WTC11 (cell line): Measurements from ENCODE around the gene C1orf56. TPM values are rescaled to one million over a fixed set of nuclear protein-coding genes. Genes with fewer than 3 reads are reported as not detected.

Experiments
- ATAC-seq: fragments of 200-7000 bp; cut with Tn5 transposase; 2 replicates; pipeline ENCODE4 v1.10.0; 2021; ENCODE audit warnings: mild to moderate bottlenecking, moderate library complexity
- CTCF ChIA-PET: fragments of 300-600 bp; sonication (Branson Sonifier 250); formaldehyde crosslinking; loops from one replicate; lab custom pipeline; 2021; ENCODE audit warnings: antibody characterized with exemption; lab: Charles Lee
- POLR2A ChIA-PET: fragments of 350-600 bp; sonication (Branson Sonifier 250); formaldehyde crosslinking; loops from one replicate; lab custom pipeline; 2021; ENCODE audit warnings: antibody characterized with exemption; lab: Charles Lee
- DNase-seq: peaks from one replicate; pipeline ENCODE4 v3.0.0; 2021; ENCODE audit warnings: low spot score
- H3K27ac Mint-ChIP-seq: 2 replicates; pipeline ENCODE4 v1.8.0; 2021; ENCODE audit warnings: mixed read lengths
- H3K27me3 Mint-ChIP-seq: 2 replicates; pipeline ENCODE4 v1.8.0; 2021; ENCODE audit warnings: low read depth, mild to moderate bottlenecking, moderate library complexity, mixed read lengths
- H3K36me3 Mint-ChIP-seq: 2 replicates; pipeline ENCODE4 v1.8.0; 2021; ENCODE audit warnings: mixed read lengths
- H3K4me1 Mint-ChIP-seq: 2 replicates; pipeline ENCODE4 v1.8.0; 2022; ENCODE audit warnings: mixed read lengths
- H3K4me3 Mint-ChIP-seq: 2 replicates; pipeline ENCODE4 v1.8.0; 2021; ENCODE audit warnings: mild to moderate bottlenecking, moderate library complexity, mixed read lengths
- H3K9me3 Mint-ChIP-seq: 2 replicates; pipeline ENCODE4 v1.8.0; 2021; ENCODE audit warnings: mixed read lengths
- ATF2 ChIP-seq: sonication (generic); formaldehyde crosslinking; IDR thresholded peaks from 2 replicates; pipeline ENCODE4 v1.8.1; 2022; ENCODE audit warnings: low read depth, missing genetic modification reagents, borderline replicate concordance
- CBFB ChIP-seq: sonication (generic); formaldehyde crosslinking; IDR thresholded peaks from 2 replicates; pipeline ENCODE4 v1.8.1; 2022; ENCODE audit warnings: mild to moderate bottlenecking, low read depth, missing genetic modification reagents
- CTCF ChIP-seq: fragments of 200-600 bp; IDR thresholded peaks from 2 replicates; pipeline ENCODE4 v1.8.0; 2022; ENCODE audit warnings: antibody characterized with exemption
- FOXK1 ChIP-seq: sonication (generic); formaldehyde crosslinking; IDR thresholded peaks from 2 replicates; pipeline ENCODE4 v1.8.0; 2022; ENCODE audit warnings: mild to moderate bottlenecking, moderate library complexity, missing genetic modification reagents
- IRF2 ChIP-seq: sonication (generic); formaldehyde crosslinking; IDR thresholded peaks from 2 replicates; pipeline ENCODE4 v1.8.0; 2022; ENCODE audit warnings: low read depth, missing genetic modification reagents, borderline replicate concordance
- JAZF1 ChIP-seq: fragments of 250-450 bp; sonication (Bioruptor Pico); IDR thresholded peaks from 2 replicates; pipeline ENCODE4 v1.9.0; 2021; ENCODE audit warnings: moderate library complexity, mild to moderate bottlenecking, inconsistent platforms
- JUN ChIP-seq: sonication (generic); formaldehyde crosslinking; IDR thresholded peaks from 2 replicates; pipeline ENCODE4 v1.8.0; 2023; ENCODE audit warnings: mild to moderate bottlenecking, missing genetic modification reagents
- KAT7 ChIP-seq: sonication (generic); formaldehyde crosslinking; IDR thresholded peaks from 2 replicates; pipeline ENCODE4 v1.8.1; 2023; ENCODE audit warnings: missing genetic modification reagents, mild to moderate bottlenecking, borderline replicate concordance
- MXD4 ChIP-seq: fragments of 250-450 bp; sonication (Bioruptor Pico); IDR thresholded peaks from 2 replicates; pipeline ENCODE4 v1.8.0; 2021; ENCODE audit warnings: mild to moderate bottlenecking, moderate library complexity, borderline replicate concordance
- NR1H2 ChIP-seq: sonication (generic); formaldehyde crosslinking; IDR thresholded peaks from 2 replicates; pipeline ENCODE4 v1.9.0; 2021; ENCODE audit warnings: mild to moderate bottlenecking, moderate library complexity, missing genetic modification reagents
- NR2C2 ChIP-seq: sonication (generic); formaldehyde crosslinking; IDR thresholded peaks from 2 replicates; pipeline ENCODE4 v1.8.0; 2022; ENCODE audit warnings: mild to moderate bottlenecking, missing genetic modification reagents
- NR3C1 ChIP-seq: sonication (generic); formaldehyde crosslinking; conservative IDR thresholded peaks from 2 replicates; pipeline ENCODE4 v1.8.1; 2023; ENCODE audit warnings: low read depth, mild to moderate bottlenecking, missing genetic modification reagents
- OVOL2 ChIP-seq: fragments of 250-450 bp; sonication (Bioruptor Pico); IDR thresholded peaks from 2 replicates; pipeline ENCODE4 v1.9.0; 2021; ENCODE audit warnings: mild to moderate bottlenecking, borderline replicate concordance
- USF2 ChIP-seq: sonication (generic); formaldehyde crosslinking; IDR thresholded peaks from 2 replicates; pipeline ENCODE4 v1.8.1; 2023; ENCODE audit warnings: mild to moderate bottlenecking, missing genetic modification reagents, moderate library complexity
- ZNF317 ChIP-seq: sonication (generic); formaldehyde crosslinking; IDR thresholded peaks from 2 replicates; pipeline ENCODE4 v1.8.1; 2023; ENCODE audit warnings: low read depth, mild to moderate bottlenecking, moderate library complexity, missing genetic modification reagents, borderline replicate concordance
- ZNF423 ChIP-seq: fragments of 250-450 bp; sonication (Bioruptor Pico); IDR thresholded peaks from 2 replicates; pipeline ENCODE4 v2.1.2; 2022; ENCODE audit warnings: mild to moderate bottlenecking, moderate library complexity
- ZNF671 ChIP-seq: fragments of 250-450 bp; sonication (Bioruptor Pico); IDR thresholded peaks from 2 replicates; pipeline ENCODE4 v1.8.0; 2021; ENCODE audit warnings: mild to moderate bottlenecking
- total RNA-seq: library from RNA; stranded (reverse); gene quantifications from 3 replicates; pipeline ENCODE4 v1.2.3, GENCODE V29; 2021
- TF ChIP-seq, protein P1 (sequence below): sonication (generic); formaldehyde crosslinking; IDR thresholded peaks from 2 replicates; pipeline ENCODE4 v1.8.0; 2022; ENCODE audit warnings: missing genetic modification reagents
- TF ChIP-seq, protein P2 (sequence below): sonication (generic); formaldehyde crosslinking; IDR thresholded peaks from 2 replicates; pipeline ENCODE4 v1.8.0; 2022; ENCODE audit warnings: mild to moderate bottlenecking, missing genetic modification reagents

Gene C1orf56
- total RNA-seq, 1 experiment from 2014 or later, result 2.9 TPM

DNA sequence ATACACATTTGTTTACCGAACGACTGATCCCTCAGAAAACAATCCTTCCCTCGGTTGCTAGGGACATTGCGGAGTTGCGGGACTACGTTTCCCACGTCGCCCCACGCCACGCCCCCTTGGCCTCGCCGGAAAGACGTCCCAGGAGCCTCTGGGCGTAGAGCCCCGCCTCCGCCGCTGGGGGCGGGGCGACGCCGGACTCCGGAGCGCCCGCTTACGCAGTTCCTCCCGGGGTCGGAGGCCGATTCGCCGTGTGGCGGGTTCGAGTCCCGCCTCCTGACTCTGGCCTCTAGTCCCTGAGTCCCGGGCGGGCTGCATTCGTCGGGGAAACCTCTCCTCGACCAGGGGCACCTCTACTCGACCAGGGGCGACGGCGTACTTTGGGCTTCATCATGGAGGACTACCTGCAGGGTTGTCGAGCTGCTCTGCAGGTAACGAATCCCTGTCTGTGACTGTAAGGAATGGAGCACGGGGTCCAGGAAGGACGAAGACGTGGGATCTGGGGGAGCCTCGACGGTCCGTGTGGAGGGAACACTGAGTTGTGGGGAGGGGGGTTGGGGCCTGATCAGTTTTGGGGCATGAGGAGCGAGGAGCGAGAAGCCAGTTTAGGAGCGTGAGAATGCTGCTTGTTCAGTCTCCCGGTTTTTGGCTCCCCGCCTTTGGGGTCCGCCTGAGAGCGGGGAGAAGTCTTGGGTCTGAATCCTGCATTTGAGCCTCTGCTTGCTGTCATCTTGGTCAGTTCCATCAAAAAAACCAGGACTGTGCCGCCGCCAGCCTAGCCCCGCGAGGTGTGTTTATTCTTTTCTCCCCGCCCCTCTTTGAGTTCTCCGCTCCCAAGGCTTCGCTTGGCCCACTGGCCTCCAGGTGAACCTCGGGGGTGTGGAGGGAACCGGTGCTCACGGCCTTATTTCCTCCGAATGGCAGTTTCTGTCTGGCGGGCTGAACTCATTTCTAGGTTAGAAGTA lies 39.0 kb upstream of the C1orf56 start, which contains the start of gene PRUNE1 (continued):
- TF ChIP-seq CTCF (no peak), KAT7 (peak; percentile 82; the same call in 1 of the 2 replicates), MXD4 (CRISPR knock-in tag) (no peak)
- TF ChIP-seq, all 79 proteins: peak for 13

DNA sequence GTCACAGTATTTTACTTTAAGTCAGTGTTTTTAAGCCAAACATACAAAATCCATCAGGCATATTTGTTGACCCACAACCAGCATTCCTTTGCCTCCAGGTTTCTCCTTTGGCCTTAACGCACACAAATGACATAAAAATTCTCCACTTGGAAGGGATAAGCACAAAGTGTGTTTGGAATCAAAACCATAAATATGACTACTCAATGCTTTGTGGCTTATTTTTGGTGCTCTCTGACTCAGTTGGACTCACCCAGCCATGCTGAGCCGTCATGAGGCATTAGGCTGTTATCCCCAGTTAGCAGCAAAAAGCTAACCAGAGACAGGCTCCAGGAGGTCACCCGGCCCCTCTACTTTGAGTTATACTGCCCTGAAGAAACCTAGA lies 38.4 kb upstream of the C1orf56 start:
- no peak for TF ChIP-seq CTCF
- TF ChIP-seq, protein P1, sequence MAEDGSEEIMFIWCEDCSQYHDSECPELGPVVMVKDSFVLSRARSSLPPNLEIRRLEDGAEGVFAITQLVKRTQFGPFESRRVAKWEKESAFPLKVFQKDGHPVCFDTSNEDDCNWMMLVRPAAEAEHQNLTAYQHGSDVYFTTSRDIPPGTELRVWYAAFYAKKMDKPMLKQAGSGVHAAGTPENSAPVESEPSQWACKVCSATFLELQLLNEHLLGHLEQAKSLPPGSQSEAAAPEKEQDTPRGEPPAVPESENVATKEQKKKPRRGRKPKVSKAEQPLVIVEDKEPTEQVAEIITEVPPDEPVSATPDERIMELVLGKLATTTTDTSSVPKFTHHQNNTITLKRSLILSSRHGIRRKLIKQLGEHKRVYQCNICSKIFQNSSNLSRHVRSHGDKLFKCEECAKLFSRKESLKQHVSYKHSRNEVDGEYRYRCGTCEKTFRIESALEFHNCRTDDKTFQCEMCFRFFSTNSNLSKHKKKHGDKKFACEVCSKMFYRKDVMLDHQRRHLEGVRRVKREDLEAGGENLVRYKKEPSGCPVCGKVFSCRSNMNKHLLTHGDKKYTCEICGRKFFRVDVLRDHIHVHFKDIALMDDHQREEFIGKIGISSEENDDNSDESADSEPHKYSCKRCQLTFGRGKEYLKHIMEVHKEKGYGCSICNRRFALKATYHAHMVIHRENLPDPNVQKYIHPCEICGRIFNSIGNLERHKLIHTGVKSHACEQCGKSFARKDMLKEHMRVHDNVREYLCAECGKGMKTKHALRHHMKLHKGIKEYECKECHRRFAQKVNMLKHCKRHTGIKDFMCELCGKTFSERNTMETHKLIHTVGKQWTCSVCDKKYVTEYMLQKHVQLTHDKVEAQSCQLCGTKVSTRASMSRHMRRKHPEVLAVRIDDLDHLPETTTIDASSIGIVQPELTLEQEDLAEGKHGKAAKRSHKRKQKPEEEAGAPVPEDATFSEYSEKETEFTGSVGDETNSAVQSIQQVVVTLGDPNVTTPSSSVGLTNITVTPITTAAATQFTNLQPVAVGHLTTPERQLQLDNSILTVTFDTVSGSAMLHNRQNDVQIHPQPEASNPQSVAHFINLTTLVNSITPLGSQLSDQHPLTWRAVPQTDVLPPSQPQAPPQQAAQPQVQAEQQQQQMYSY (CRISPR knock-in tag), result no peak
- TF ChIP-seq USF2 (CRISPR knock-in tag), result no peak
- no peak for TF ChIP-seq NR3C1 (CRISPR knock-in tag)
- no peak for TF ChIP-seq OVOL2
- TF ChIP-seq CBFB, result no peak
- TF ChIP-seq ATF2, result no peak
- TF ChIP-seq ZNF423 (CRISPR knock-in tag), result no peak
- no peak for TF ChIP-seq FOXK1 (CRISPR knock-in tag)
- TF ChIP-seq NR2C2 (CRISPR knock-in tag), result no peak
- TF ChIP-seq, protein P2, sequence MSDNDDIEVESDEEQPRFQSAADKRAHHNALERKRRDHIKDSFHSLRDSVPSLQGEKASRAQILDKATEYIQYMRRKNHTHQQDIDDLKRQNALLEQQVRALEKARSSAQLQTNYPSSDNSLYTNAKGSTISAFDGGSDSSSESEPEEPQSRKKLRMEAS (CRISPR knock-in tag), result no peak
- TF ChIP-seq ZNF671 (CRISPR knock-in tag), result no peak
- no peak for TF ChIP-seq ZNF317 (CRISPR knock-in tag)
- no peak for TF ChIP-seq JUN (CRISPR knock-in tag)
- no peak for TF ChIP-seq NR1H2 (CRISPR knock-in tag)
- no peak for TF ChIP-seq JAZF1 (CRISPR knock-in tag)
- TF ChIP-seq IRF2, result no peak
- H3K27me3 Mint-ChIP-seq, result no peaks in the 10 kb centered on the region
- CTCF ChIA-PET, result no interaction called here
- peaks cover 38% of the 10 kb centered on the region for H3K4me1 Mint-ChIP-seq
- no peaks in the 10 kb centered on the region for H3K9me3 Mint-ChIP-seq
- POLR2A ChIA-PET, result no interaction called here
- H3K36me3 Mint-ChIP-seq, result no peaks in the 10 kb centered on the region
- H3K27ac Mint-ChIP-seq, result no peak overlapping the region
- peak overlapping the region; percentile 94 for H3K4me3 Mint-ChIP-seq
- no peak for DNase-seq
- no peak for ATAC-seq
